Measurements from ENCODE around the gene CALML4.

Gene CALML4

DNA sequence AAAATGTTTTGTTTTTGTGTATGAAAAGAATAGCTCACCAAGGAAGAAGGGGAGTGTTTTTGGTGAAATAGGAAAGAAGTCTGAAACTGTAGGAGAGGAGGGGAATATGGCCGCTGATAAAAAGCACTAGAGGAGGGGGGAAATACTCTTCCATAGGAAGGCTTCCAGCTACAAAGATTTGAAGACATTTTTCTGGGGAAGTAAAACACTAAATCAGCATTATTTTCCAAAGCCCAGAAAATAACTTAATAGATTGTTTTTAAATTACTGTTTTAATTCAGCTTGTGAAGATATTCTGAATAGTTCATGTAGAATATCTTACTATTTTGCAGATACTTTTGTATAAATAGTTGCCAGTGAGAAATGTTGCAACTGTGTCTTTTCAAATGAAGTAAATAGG, 54.9 kb downstream of the CALML4 start:
- no peak for DNase-seq (ENCODE audit: low read depth in 1 of 2, low spot score in 1 of 2)

DNA sequence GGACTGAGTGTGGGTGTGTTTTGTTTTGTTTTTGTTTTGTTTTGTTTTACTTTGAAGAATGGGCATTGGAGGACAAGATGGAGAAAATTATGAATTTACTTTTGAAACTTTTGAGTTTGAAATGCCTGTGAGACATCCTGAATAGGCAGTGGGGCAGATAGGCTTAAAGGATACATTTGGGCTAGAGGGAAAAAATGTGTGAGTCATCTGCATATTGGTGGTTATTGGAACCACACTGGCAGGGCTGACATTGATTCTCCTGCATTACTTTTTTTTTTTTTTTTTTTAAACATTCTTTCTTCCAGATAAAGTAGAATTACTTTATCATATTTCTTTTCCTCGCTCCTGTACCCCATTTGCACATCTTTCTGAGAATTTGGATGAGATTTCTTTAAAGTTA, 56.1 kb downstream of the CALML4 start:
- no peak for DNase-seq (ENCODE audit: low read depth in 1 of 2, low spot score in 1 of 2)

DNA sequence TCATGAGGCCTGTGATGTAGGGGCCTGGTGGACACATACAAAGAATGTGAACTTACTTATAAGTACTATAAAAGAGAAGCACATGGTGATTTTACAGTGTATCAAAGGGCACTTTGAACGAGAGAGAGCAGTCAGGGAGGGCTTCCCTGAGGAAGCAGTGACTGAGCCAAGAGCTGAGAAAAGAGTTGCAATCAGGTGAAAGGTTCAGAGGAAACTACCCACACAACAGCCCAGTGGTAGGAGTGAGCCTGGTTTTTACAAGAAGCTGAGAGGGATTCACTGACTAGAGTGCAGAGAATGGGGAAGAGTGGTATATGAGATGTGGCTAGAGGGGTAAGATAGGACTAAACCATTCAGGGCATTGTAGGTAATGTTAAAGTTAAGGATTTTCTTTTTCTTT, 57.1 kb downstream of the CALML4 start:
- no peak for DNase-seq (ENCODE audit: low read depth in 1 of 2, low spot score in 1 of 2)

DNA sequence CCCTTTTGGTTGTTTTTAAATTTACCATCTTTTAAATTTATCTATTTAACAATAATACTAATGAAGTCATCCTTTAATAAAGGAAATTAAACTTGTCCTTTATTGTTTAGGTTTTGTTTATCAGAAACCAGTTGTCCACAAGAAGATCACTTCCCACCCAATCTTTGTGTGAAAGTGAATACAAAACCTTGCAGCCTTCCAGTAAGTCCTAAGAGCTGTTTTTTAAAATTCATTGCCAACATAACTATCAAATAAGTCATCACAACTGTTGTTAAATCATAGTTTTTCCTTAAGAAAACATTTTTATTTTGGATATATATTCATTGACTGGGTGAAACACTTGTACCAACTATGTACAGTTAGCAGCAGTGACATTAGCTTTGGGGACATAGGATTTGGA, 59.4 kb downstream of the CALML4 start:
- no peak for DNase-seq (ENCODE audit: low read depth in 1 of 2, low spot score in 1 of 2)

DNA sequence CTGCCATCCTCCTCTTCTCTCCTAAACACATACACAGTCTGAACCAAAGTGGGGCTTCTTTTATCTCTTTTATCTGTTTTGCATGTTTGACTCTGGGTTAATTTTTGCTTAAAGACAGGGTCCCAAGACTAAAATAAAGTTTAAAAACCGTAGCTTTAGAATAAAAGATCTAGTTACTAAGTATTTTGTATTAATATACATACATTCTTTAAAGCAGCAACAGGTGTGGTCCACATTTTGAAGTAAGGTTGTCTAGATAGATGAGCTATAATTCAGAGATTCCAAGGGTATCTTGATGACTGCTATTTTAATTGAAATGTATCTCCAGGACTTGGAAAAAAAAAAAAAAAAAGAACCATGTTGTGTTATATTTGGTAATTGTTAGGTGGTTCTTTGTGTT, 61.3 kb downstream of the CALML4 start:
- no peak for DNase-seq (ENCODE audit: low read depth in 1 of 2, low spot score in 1 of 2)

DNA sequence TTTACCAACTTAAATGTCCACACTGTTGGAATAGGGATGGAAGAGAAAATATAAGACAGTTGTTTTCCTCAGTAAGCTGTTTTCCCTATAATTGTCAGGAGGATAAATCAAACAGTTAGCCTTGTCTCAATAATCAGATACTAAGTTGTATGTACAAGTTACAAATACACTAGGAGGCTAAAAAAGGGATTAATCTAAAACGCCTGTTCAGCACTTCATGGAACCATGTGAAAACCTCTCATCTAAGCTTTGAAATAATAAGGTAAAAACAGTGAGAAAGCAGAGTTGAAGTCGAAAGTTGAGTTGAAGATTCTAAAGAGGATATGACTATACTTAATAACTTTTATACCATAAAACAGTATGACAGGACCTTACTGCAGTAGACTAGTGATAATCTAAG, 62.0 kb downstream of the CALML4 start:
- DNase-seq (ENCODE audit: low read depth in 1 of 2, low spot score in 1 of 2), result no peak
